Esophagus muscularis mucosa (tissue), 4 donors: Measurements from ENCODE around the gene SLC25A13.

Experiments used
- EP300 ChIP-seq: sonication (generic); formaldehyde crosslinking; IDR thresholded peaks from one replicate; pipeline ENCODE4 v1.6.1; 2017; ENCODE audit warnings: antibody characterized with exemption
- POLR2A ChIP-seq: fragments of 450-650 bp; IDR thresholded peaks from one replicate; pipeline ENCODE4 v1.6.1; 2017; ENCODE audit warnings: antibody characterized with exemption, moderate library complexity, mild to moderate bottlenecking, low read depth
- POLR2AphosphoS5 ChIP-seq, 2 donors: sonication (generic); formaldehyde crosslinking; IDR thresholded peaks; one replicate each; pipeline ENCODE4 v1.6.1; 2017; ENCODE audit warnings: antibody characterized with exemption in 2 of 2
- TF ChIP-seq, protein P1 (sequence below), 3 experiments: fragments of 200-600 bp in 2 of 3; fragments of 450-650 bp in 1 of 3; sonication (generic) in 2 of 3; IDR thresholded peaks; one replicate each; pipeline ENCODE4 v1.5.1; 2017 to 2019; ENCODE audit warnings: antibody characterized with exemption in 3 of 3, mild to moderate bottlenecking in 2 of 3, moderate library complexity in 1 of 3

DNA sequence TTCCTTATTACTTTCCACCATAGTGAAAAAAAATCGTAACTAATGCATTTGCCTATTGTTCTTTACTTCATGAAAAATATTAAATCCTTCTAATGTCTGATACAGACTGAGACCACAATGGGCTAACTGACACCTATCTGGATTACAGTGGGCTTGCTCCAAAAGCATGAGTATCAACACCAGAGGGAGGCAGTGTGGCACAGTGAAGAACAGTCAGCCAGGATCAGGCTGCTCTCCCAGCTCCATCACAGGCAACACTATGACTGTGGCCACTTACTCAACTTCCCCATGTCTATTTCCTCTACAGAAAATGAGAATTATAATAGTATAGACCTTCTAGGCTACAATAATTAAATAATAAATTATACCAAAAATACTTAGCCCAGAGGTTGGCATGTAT is 97.2 kb downstream of the SLC25A13 start:
- TF ChIP-seq, protein P1, sequence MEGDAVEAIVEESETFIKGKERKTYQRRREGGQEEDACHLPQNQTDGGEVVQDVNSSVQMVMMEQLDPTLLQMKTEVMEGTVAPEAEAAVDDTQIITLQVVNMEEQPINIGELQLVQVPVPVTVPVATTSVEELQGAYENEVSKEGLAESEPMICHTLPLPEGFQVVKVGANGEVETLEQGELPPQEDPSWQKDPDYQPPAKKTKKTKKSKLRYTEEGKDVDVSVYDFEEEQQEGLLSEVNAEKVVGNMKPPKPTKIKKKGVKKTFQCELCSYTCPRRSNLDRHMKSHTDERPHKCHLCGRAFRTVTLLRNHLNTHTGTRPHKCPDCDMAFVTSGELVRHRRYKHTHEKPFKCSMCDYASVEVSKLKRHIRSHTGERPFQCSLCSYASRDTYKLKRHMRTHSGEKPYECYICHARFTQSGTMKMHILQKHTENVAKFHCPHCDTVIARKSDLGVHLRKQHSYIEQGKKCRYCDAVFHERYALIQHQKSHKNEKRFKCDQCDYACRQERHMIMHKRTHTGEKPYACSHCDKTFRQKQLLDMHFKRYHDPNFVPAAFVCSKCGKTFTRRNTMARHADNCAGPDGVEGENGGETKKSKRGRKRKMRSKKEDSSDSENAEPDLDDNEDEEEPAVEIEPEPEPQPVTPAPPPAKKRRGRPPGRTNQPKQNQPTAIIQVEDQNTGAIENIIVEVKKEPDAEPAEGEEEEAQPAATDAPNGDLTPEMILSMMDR (IDR thresholded peaks at IDR 0.05): no peak
- no peak for TF ChIP-seq POLR2AphosphoS5 (IDR thresholded peaks at IDR 0.05)
- TF ChIP-seq EP300: no peak
- TF ChIP-seq POLR2A: no peak
